ENCODE data around the gene ABLIM1.

DNA sequence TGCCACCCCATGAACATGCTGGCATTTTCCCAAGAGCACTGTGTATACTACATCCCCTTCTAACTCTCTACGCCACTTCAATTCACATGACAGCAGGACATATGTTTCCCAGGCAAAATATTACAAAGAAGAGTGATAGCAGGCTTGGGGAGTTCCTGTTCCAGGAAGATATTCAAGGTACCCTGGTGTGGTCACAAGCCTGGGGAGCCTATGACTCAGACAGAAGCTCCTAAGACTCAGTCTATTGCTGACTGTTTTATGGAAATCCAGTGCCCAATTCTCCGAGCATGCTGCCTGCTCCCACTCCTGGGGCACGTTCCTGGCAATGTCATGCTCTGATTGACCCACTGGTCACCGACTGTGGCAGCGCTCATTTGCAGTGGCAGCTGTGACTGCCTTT, 23.5 kb upstream of the ABLIM1 start:
- TF ChIP-seq RAD21 (conservative IDR thresholded peaks at IDR 0.05) = no peak
- TF ChIP-seq EZH2 (IDR thresholded peaks at IDR 0.05; ENCODE audit: borderline replicate concordance, insufficient read depth, low read length, poor library complexity, severe bottlenecking) = no peak
- TF ChIP-seq, protein P1, sequence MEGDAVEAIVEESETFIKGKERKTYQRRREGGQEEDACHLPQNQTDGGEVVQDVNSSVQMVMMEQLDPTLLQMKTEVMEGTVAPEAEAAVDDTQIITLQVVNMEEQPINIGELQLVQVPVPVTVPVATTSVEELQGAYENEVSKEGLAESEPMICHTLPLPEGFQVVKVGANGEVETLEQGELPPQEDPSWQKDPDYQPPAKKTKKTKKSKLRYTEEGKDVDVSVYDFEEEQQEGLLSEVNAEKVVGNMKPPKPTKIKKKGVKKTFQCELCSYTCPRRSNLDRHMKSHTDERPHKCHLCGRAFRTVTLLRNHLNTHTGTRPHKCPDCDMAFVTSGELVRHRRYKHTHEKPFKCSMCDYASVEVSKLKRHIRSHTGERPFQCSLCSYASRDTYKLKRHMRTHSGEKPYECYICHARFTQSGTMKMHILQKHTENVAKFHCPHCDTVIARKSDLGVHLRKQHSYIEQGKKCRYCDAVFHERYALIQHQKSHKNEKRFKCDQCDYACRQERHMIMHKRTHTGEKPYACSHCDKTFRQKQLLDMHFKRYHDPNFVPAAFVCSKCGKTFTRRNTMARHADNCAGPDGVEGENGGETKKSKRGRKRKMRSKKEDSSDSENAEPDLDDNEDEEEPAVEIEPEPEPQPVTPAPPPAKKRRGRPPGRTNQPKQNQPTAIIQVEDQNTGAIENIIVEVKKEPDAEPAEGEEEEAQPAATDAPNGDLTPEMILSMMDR (IDR thresholded peaks at IDR 0.05; ENCODE audit: poor library complexity, severe bottlenecking) = no peak
- TF ChIP-seq EP300 (conservative IDR thresholded peaks at IDR 0.05; ENCODE audit: poor library complexity, severe bottlenecking) = no peak
- no peak for TF ChIP-seq SMC3 (conservative IDR thresholded peaks at IDR 0.05; ENCODE audit: poor library complexity)
- TF ChIP-seq TAF1 (IDR thresholded peaks at IDR 0.05; ENCODE audit: low read depth) = no peak
